Nasal cavity respiratory epithelium epithelial cell of viscerocranial mucosa (primary cell): ENCODE measurements around the gene NOTCH3. TPM values are rescaled to one million over a fixed set of nuclear protein-coding genes. Genes with fewer than 3 reads are reported as not detected.

ENCODE experiments used
- total RNA-seq: library from RNA; depleted of rRNA; stranded (reverse); fragments of >200 nt; gene quantifications from 2 replicates; pipeline ENCODE4 v1.2.3, GENCODE V29; 2014

The NOTCH3 gene
- total RNA-seq: 66.0 and 251 TPM in 2 replicates

GRCh38 chr19:15200553-15201364, at the start of gene NOTCH3:
TSS of gene NOTCH3 (minus strand) at chr19:15200995. CDS start at chr19:15200905, 90 bp downstream.

Other genes with a start within 250 kb of the NOTCH3 start
- gene SLC1A6, start 221.1 kb downstream of the NOTCH3 start, total RNA-seq: under 0.01 TPM in 1 of 2 replicates, not detected in the other
- under 0.01 TPM in 2 replicates for gene CASP14, start 151.5 kb downstream of the NOTCH3 start, total RNA-seq
- not detected in 2 replicates for gene OR1I1, start 118.8 kb downstream of the NOTCH3 start, total RNA-seq
- 1.0 and 1.2 TPM in 2 replicates for gene SYDE1, start 93.6 kb downstream of the NOTCH3 start, total RNA-seq
- gene EPHX3, start 31.5 kb upstream of the NOTCH3 start, total RNA-seq: 1.00 and 1.0 TPM in 2 replicates
- 12.3 and 37.7 TPM in 2 replicates for gene BRD4, start 131.5 kb upstream of the NOTCH3 start, total RNA-seq
- 15.0 and 15.1 TPM in 2 replicates for gene AKAP8, start 178.8 kb upstream of the NOTCH3 start, total RNA-seq
- 71.4 and 90.1 TPM in 2 replicates for gene AKAP8L, start 218.0 kb upstream of the NOTCH3 start, total RNA-seq
- gene WIZ, start 249.0 kb upstream of the NOTCH3 start, total RNA-seq: 6.2 and 17.6 TPM in 2 replicates